Brain microvascular endothelial cell (primary cell): Measurements from ENCODE around the gene SLCO2A1.

ENCODE experiments used
- DNase-seq: peaks from one replicate; pipeline ENCODE4 v3.0.0-alpha.2; 2020
- H3K27ac ChIP-seq: fragments of 250-450 bp; sonication (Bioruptor Pico); 2 replicates; pipeline ENCODE4 v1.5.1; 2020; ENCODE audit warnings: mild to moderate bottlenecking, moderate library complexity
- H3K27me3 ChIP-seq: fragments of 250-450 bp; sonication (Bioruptor Pico); replicated peaks from 2 replicates; pipeline ENCODE4 v1.5.1; 2020; ENCODE audit warnings: mild to moderate bottlenecking
- H3K36me3 ChIP-seq: fragments of 250-450 bp; sonication (Bioruptor Pico); replicated peaks from 2 replicates; pipeline ENCODE4 v1.5.1; 2020; ENCODE audit warnings: mild to moderate bottlenecking
- H3K4me3 ChIP-seq: 2 replicates; pipeline ENCODE4 v1.5.1; 2011; ENCODE audit warnings: low read depth, mild to moderate bottlenecking, control low read depth, low read length, moderate library complexity
- CTCF ChIP-seq: IDR thresholded peaks from 2 replicates; pipeline ENCODE4 v1.5.1; 2011; ENCODE audit warnings: low read depth, mild to moderate bottlenecking, moderate library complexity, low read length, control low read depth, inconsistent platforms; ENCODE audit errors: missing control alignments
- in situ Hi-C: cut with HindIII; loops from 2 replicates; pipeline ENCODE4 v1.10.0; 2017; ENCODE audit warnings: low sequenced_read_pairs, low pct_ligation_motif_present

The SLCO2A1 gene

DNA sequence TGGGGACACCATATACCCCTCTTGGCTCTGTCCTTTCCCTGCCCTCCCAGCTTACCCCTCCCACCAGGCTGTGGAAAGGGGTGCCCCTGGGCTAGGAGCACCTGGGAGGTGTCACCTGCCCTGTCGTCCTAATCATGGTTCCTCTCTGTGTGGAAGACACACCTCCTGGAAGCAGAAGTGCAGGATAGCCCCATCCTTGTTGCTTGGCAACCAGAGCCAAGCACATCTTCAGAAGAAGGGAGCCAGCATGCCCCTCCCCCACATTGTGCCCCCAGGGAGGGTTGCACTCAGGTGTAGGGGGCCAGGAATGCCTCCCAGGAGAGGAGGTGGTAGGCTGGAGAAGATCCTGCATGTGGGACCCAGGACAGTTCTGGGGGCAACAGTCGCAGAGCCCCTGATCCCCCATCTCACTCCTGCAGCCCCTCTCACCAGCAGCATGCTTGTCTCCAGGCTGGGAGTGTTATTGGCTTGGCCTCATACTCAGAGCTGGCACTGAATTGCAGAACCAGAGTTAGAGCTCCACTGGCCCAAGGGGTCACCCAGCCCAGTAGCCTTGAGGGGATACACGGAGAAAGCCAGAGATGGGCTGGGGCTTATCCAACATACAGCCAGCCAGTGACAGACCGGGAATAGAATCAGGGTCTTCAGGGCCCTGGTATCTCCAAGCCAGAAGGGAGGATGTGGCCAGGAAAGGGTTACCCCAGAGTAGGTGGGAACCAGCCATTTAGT is 142.5 kb downstream of the SLCO2A1 start:
- TF ChIP-seq CTCF = no peak
- no peak for DNase-seq
- Histone ChIP-seq H3K36me3 (no peaks in the 10 kb centered on the region), H3K27me3 (no peaks in the 10 kb centered on the region), H3K4me3 (no peak overlapping the region), H3K27ac (no peak overlapping the region)
- in situ Hi-C loops = no loop called here

DNA sequence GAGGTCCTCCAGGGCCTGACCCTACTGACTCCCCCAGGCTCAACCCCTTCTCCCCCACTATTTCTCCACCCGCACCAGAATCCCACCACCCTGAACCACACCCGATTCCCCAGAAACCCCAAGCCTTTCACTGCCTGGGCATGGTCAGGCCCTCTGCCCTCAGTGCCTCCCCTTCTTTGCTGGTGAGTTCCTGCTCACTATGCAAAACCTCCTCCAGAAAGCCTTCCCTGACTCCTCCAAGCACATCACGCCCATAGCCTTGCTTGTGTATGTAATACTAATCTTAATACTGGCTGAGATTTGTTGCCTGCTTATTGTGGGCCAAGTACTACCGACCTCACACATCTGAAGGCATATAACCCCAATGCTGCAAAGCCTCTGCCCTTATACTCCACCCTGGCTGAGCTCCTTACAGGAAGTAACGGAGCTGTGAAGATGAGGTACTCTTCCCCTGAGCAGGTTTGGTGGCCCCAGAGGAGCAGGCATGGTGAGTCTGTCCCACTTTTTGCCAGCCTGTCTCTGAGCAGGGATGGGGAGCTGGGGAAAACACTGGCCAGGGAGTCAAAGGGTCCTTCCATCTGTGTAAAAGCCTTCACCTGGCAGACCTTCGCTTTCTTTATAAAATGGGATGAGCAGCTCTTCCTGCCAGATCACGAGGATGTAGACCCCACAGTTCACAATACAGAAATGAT is 143.5 kb downstream of the SLCO2A1 start:
- H3K36me3 ChIP-seq = no peaks in the 10 kb centered on the region
- no peak for TF ChIP-seq CTCF
- no peak overlapping the region for H3K4me3 ChIP-seq
- in situ Hi-C loops = no loop called here
- H3K27ac ChIP-seq = no peak overlapping the region
- no peak for DNase-seq
- H3K27me3 ChIP-seq = no peaks in the 10 kb centered on the region

- in situ Hi-C loops = no loop called here
- no peak for DNase-seq
- Histone ChIP-seq H3K27me3 (no peaks in the 10 kb centered on the region), H3K27ac (no peak overlapping the region), H3K36me3 (no peaks in the 10 kb centered on the region), H3K4me3 (no peak overlapping the region)
- no peak for TF ChIP-seq CTCF
Measured at GRCh38 chr3:133884887-133885711, 144.6 kb downstream of the SLCO2A1 start.

- Histone ChIP-seq H3K36me3 (no peaks in the 10 kb centered on the region), H3K27ac (no peak overlapping the region), H3K4me3 (no peak overlapping the region), H3K27me3 (no peaks in the 10 kb centered on the region)
- TF ChIP-seq CTCF = no peak
- no peak for DNase-seq
- in situ Hi-C loops = no loop called here
Measured at GRCh38 chr3:133884054-133884886, 145.5 kb downstream of the SLCO2A1 start.

GRCh38 chr3:133883641-133884040 is 146.1 kb downstream of the SLCO2A1 start:
- Histone ChIP-seq H3K36me3 (no peaks in the 10 kb centered on the region), H3K27me3 (no peaks in the 10 kb centered on the region), H3K27ac (no peak overlapping the region), H3K4me3 (no peak overlapping the region)
- in situ Hi-C loops = no loop called here
- TF ChIP-seq CTCF = no peak
- DNase-seq = no peak
